GM18520 (cell line): ENCODE results near the gene SERPINB4.
"Not testable (repeated sequence)": the region's sequence is repeated elsewhere in the genome, so short reads cannot be mapped to it uniquely, and the experiment has no call there.

ENCODE experiments used
- ATAC-seq: cut with Tn5 transposase; IDR thresholded peaks from one replicate; pipeline ENCODE4 v1.9.1; 2021; ENCODE audit not compliant: unreplicated experiment

SERPINB4 gene

DNA sequence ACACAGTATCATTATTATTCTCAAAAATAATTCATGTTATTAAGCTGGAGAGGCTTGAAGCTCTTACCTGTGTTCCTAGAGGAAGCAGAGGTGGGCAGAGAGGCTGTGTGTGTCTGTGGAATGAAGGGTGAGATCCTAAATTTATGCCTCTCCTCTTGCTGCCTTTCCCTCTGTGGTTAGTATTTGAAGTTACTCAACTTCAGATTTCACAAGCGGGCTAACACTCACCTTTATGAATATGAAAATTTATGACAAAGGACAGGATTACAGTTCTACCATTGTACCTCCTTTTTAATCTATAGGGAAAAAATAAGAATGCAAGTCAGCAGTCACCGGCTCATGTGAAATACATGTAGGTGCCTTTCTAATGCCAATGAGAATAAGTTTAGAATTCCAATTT is at the start of gene SERPINB4:
TSS of gene SERPINB4 (minus strand) at position 115 of the 400 bp plus-strand sequence. CDS start 679 bp downstream, outside the sequence.
- not testable (repeated sequence) for ATAC-seq

DNA sequence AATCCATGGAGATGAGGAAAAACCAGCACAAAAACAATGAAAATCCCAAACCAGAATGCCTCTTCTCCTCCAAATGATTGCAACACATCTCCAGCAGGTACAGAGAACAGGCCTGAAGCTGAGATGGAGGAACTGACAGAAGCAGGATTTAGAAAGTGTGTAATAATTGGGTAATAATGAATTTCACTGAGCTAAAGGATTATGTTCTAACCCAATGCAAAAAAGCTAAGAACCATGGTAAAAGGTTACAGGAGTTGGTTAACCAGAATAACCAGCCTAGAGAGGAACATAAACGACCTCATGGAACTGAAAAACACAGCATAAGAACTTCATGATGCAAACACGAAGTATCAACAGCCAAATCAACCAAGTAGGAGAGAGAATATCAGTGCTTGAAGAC is 45.0 kb upstream of the SERPINB4 start:
- ATAC-seq, result no peak

DNA sequence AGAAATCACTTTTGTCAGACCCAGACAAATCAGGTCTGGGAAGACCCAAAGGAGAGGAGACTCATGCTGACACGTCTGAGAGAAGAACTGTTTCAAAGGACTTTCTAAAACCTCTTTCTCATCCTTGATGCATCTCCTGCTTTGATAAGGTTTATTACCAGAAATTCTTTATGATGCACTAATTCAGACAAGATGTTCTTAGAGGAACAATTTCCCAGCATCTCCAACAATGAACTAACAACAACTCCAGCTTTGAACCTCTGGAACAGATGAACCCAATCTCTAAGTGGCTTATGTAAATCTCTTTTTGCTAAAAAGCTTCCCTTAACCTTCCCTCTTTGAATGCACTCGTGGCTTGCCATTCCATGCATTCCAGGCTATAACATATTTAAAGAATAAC is 42.8 kb upstream of the SERPINB4 start:
- no peak for ATAC-seq

DNA sequence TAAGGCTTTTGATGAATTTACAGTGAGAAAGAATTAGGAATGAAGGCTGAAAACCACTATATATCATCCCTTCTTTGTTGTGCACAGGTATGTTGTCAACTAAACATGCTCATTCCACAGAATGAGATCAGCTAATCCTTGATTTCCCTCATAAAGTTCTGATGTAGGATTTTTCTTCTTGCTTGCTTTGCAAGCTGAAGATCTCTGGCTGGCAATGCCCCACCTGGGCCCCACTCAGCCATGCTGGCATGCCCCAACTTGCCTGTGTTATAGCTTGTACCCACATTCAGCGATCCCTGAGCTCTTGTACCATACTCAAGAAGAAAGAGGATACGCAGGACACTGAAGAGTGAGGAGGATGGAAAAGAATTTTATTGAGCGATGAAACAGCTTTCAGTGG is 40.7 kb upstream of the SERPINB4 start:
- no peak for ATAC-seq

DNA sequence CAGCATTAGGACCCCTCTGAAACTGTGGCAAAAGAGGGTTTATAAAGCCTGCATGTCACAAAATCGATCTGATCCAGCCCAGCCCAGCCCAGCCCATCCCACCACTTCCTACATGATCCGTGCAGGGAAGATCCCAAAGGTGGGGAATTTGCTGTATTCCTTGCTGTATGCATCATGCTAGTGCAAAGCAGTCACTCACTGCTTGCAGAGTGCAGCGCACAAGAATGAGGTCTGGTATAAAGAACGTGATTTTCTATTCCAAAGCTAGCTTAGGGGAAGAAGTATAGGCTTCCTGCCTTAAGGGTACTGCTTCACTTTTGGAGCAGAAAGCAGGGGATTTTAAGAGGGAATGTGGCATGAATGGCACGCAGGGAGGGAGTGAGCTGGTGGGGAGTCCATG is 39.8 kb upstream of the SERPINB4 start:
- no peak for ATAC-seq

DNA sequence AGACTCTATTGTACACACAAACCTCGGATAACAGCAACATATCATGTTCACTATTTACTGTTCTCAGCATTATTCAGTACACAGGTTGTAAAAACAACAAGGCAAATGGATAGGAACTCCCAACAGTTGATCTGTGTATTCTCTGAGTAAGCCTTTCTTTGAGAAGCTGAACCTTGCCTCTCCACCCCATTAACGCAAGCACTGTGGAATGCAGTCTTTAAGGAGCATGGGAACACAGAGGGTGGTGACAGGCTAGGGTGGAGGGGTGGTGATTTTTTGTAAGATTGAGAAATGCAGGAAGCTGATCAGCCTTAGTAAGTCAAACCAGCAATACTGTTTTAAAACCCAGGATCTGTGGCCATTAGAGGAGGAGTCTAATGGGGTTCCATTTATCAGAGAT is 39.1 kb upstream of the SERPINB4 start:
- ATAC-seq, result no peak

DNA sequence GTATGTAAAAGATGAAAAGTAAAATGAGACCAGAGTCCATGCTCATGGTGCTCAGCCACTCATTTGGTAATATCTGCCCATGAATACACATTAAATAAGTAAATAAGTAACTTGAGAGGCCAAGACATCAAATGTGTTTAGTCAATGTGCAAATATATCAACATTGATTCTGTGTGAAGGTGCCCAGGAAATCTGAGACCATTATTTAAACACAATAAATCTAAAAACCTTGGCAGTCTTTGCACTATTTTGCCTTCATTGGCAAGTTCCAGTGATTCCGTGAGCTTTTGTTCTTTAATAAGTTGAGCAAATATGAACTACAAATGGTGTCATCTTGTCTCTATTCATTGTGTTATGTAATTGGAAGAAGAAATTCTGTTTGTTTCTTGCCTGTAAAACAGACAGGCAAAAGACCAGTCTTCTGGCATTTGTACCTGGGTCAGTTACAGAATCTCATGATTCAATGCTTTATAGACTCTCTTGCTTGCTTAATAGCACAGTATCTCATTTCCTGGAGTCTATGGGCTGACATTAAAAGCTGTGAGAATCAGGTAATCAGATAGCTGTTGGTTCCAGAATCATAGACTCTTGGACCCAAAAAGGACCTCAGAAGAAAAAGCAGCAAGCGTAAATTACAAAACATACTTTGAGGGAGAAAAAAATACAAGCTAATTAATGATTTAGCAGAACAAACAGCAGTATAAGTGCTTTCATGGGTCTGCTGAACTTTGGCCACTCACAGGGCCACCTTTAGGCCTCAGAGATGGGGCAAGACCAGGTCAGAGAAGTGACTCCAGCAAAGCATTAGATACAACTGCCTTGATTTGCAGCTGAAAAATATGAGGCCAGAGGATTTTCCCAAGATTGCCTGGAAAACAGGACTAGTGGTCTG is 37.6 kb upstream of the SERPINB4 start:
- ATAC-seq, result no peak

DNA sequence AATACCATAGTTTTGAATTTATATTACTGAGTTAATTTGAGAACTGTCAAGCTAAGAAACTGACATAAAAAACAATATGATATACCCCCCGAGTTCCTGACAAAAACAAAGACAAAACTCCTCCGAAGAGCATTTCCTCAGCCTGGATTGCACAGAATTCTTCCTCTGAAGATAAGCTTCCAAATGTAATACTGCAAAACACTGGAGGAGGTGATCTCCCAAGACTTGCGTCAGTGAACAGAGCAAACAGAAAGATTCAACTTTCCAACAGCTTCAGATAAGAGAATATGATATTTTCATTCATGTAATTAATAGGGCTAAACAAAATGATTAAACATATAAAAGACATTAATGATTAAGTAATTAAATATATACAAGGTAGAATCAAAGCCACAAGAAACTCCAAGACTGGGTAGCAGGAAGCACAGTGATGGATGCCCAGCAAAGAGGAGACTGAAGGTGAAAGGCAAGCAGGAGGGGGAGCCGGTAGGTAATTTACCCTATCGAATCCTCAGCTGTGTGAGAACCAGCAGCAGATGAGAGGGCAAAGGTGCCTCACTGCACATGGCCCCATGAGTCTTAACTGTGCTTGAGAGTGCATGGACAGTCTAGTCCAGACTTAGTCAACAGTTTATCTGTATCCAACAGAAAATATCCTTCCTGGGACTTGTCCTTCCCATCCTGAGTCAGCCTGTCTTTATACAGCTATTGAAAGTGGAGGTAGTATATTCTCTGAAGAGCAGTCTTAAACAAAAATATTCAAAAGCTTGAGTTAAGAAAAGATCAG is 36.0 kb upstream of the SERPINB4 start:
- no peak for ATAC-seq

DNA sequence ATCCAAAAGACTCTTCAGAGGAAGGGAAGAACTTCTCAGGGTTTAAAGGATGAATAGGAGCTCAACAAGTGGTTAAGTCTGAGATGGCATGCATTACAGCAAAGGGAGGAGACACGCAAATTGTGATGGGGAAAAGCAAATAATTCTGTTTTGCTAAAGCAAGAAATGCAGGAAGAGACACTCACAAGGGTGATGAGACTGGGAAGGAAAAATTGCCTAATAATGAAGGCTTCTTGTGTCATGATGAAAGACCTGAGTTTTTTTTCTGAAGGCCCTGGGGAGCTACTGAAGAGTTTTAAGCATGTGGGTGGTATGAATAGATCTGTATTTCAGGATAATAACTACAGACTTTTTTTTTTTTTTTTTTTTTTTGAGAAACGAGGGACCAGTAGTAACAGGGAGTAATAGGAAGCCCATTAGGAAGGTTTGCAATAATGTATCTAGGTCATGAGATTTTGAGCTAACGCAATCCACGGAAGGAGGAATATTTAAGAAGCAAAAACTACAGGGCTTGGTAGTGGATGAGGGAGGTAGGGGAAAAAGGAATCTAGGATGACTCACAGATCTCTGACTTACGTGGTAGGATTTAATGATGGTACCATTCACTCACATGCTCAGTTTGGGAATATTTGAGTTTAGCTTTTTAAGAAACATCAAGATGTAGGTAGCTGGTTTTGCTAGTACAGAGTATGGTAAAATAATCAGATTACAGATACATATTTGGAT is 33.6 kb upstream of the SERPINB4 start:
- no peak for ATAC-seq

DNA sequence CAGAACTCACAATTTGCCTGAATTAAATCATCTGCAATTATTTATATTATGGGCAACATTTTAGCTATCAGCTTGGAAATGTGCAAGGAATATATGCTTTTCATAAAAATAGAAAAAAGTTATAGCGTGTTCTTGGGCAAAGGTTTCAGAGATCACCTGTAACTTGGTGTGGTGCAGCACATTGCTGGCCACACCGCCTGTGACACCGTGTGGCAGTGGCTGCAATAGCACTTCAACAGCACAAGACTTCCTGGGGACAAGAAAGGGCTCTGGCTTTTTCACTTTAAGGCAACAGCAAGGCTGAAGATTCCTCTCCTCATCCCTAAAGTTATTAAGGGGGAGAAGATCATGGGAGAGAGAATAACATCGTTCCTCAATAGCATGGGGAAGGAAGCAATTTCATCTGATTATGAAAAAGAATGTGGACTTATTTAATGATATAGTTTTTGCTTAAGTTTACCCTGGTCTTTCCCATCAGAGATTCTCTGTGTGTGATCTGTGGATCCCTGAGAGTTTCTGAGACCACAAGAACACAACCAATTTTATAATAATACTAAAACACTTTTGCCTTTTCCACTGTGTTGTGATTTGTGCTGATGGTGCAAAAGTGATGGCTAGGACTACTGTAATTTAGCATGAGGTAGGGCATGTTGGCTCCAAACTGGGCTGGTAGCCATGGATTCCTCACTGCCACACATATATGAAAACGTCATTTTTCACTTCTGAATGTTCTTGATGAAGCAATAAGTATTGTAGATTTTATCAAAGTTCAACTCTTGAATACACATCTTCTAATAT is 32.7 kb upstream of the SERPINB4 start:
- peak; percentile 63 for ATAC-seq

DNA sequence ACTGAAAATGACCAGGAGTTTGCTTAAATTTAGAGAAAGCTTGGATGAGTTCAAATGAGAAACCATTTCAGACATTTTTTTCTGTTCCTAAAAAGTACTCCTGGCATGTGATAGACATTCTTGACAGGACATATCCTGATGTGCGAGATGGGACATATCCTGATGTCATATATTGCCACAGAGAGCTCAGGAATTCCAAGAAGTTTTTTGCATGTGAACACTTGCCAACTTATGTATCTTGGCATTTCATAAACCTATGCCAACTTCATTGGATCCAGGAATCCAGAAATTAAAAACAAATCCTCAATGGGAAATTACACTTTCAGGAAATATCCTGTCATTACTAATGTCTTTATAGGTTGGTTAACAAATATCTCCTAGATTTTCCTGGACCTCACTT is 20.5 kb upstream of the SERPINB4 start:
- no peak for ATAC-seq

DNA sequence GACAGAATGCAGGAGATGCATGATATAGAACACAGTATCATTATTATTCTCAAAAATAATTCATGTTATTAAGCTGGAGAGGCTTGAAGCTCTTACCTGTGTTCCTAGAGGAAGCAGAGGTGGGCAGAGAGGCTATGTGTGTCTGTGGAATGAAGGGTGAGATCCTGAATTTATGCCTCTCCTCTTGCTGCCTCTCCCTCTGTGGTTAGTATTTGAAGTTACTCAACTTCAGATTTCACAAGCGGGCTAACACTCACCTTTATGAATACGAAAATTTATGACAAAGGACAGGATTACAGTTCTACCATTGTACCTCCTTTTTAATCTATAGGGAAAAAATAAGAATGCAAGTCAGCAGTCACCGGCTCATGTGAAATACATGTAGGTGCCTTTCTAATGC is 17.7 kb upstream of the SERPINB4 start, which contains the start of gene SERPINB3:
TSS of gene SERPINB3 (minus strand) at position 144 of the 400 bp plus-strand sequence. CDS start 677 bp downstream, outside the sequence.
- not testable (repeated sequence) for ATAC-seq

DNA sequence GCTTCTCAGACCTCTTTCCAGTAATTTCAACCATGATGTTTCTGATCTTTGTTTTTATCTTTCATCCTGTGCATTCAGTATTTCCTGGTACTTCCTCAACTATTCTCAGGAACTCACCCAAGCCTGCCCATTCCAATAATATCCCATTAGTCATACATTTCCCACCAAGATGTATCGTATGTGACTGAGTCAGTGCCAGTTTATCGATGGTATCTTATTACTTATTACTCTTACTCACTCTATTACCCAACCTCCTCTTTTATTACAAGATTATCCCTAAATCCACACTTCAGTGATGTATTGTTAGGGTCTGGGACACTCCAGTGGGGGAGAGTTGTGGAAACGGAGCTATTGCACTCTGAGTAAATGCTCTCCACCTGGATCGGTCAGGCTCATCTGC is 14.9 kb upstream of the SERPINB4 start:
- not testable (repeated sequence) for ATAC-seq

DNA sequence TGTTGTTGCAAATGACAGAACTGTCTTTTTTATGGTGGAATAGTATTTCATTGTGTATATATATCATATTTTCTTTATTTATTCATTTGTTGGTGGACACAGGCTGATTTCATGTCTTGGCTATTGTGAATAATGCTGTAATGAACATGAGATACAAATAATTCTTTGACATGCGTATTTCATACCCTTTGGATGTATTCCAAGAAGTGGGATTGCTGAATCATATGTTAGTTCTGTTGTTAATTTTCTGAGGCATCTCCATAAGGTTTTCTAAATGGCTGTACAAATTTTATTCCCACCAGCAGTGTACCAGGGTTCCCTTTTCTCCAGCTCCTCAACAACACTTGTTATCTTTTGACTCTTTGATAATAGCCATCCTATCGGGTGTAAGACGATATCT is 6.2 kb upstream of the SERPINB4 start:
- ATAC-seq, result not testable (repeated sequence)

DNA sequence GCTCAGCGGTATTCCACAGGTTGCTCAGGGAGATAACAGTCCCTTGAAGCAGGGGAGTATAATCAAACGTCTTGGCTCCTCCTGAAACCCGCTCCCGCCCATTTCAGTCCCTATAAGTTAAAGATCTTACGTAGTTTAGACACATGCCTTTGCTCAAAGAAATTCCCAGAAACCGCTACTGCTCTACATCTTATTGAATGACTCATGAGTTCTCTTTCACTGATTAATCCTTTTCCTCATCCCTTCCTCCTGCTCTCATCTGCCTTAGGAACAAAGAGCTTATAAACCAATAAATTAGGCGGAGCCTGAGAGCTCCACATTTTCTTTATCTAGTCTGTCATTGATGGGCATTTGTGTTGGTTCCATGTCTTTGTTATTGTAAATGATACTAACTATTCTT is 4.2 kb upstream of the SERPINB4 start:
- no peak for ATAC-seq

DNA sequence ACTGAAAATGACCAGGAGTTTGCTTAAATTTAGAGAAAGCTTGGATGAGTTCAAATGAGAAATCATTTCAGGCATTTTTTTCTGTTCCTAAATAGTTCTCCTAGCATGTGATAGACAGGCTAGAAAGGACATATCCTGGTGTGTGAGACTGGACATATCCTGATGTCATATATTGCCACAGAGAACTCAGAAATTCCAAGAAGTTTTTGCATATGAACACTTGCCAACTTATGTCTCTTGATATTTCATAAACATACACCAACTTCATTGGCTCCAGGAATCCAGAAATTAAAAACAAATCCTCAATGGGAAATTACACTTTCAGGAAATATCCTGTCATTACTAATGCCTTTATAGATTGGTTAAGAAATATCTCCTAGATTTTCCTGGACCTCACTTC is 2.9 kb upstream of the SERPINB4 start:
- ATAC-seq, result no peak

DNA sequence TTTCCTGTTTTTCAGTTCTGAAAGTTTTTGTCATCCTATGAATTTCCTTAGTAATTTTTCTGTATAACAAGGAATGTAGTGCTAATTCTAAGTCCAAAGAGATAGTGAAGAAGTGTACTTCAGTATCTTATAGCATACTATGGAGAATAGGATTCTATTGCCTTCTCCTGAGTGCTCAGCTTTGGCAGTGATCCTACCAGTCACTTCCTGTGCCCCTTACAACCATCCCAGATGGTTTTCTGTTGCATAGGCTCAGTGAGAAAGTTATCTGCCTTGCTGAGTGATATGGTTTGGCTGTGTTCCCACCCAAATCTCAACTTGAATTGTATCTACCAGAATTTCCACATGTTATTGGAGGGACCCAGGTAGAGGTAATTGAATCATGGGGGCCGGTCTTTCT is 638 bp upstream of the SERPINB4 start:
- ATAC-seq, result not testable (repeated sequence)

DNA sequence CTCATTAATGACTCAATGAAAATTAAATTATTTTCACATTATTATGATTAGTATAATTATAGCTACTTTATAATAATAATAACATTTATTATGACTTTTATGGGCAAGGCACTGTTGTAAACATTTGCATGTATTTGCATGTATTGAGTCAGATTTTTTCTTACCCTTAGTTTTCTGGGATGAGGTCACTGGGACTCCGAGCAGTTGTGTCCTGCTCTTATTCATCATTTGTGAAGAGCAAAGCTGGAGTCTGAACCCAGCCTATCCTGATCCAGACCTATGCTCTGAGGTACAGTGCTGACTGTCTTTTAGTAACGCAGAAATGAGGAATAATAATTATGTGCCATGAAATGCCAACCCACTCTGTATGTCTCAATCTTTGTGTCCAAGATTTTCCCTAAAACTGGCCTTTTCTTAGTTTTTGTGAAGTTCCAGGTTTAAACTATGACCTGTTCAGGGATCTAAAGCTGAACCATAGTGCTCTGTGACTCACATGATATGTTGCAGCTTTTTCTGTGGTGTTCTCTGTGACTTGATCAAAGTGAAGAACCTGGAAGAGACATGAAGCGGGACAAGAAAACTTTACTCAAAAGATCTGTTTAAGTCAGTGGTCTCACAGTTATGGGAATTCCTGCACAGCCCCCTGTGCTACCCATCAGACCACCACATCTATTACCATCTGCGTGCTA is 1.2 kb downstream of the SERPINB4 start:
- not testable (repeated sequence) for ATAC-seq

DNA sequence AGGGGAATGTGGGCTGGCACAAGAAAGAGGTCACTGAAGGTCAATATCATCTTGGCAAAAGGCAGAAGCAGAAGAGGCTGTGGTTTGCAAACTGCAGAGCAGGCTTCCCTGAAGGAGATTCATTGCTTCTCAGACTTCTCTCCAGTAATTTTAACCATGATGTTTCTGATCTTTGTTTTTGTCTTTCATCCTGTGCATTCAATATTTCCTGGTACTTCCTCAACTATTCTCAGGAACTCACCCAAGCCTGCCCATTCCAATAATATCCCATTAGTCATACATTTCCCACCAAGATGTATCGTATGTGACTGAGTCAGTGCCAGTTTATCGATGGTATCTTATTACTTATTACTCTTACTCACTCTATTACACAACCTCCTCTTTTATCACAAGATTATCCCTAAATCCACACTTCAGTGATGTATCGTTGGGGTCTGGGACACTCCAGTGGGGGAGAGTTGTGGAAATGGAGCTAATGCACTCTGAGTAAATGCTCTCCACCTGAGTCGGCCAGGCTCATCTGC is 2.8 kb downstream of the SERPINB4 start:
- not testable (repeated sequence) for ATAC-seq

DNA sequence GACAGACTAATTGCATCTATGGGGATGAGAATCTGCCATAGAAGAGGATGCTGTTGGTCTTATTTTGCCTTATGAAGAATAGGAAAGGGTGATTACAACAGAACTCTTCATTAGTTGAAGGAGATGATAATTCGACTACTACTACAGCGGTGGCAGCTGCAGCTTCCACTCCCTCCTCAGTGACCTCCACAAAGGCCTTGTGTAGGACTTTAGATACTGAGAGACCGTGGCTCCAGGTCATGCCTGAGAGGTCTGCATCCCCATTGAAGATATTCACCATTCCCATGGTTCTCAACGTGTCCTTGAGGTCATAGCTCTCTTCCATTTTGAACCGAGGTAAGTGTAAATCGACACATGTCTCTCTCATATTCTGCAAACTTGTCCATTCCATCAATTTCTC is 6.4 kb downstream of the SERPINB4 start:
- no peak for ATAC-seq
